ENCODE results near the gene CAPRIN1.

Gene CAPRIN1

GRCh38 chr11:34051349-34052035 is at the start of gene CAPRIN1:
Gene CAPRIN1 (plus strand): TSS chr11:34051731. CDS start chr11:34052421, 690 bp downstream.
- DNase-seq: peak; percentile 85

- DNase-seq: no peak
Measured at GRCh38 chr11:34002420-34002819, 49.1 kb upstream of the CAPRIN1 start.

GRCh38 chr11:34004236-34004635 is 47.3 kb upstream of the CAPRIN1 start:
- DNase-seq: no peak

- no peak for DNase-seq
Measured at GRCh38 chr11:34006876-34007275, 44.7 kb upstream of the CAPRIN1 start.

- DNase-seq: no peak
Measured at GRCh38 chr11:34012734-34013133, 38.8 kb upstream of the CAPRIN1 start.

- no peak for DNase-seq
Measured at GRCh38 chr11:34013898-34014571, 37.5 kb upstream of the CAPRIN1 start.

GRCh38 chr11:34021977-34022735 is 29.4 kb upstream of the CAPRIN1 start:
- no peak for DNase-seq

GRCh38 chr11:34026432-34026831 is 25.1 kb upstream of the CAPRIN1 start:
- DNase-seq: no peak

- no peak for DNase-seq
Measured at GRCh38 chr11:34027516-34028408, 23.8 kb upstream of the CAPRIN1 start.

GRCh38 chr11:34028425-34028824 is 23.1 kb upstream of the CAPRIN1 start:
- DNase-seq: no peak

GRCh38 chr11:34029176-34029575 is 22.4 kb upstream of the CAPRIN1 start:
- no peak for DNase-seq

GRCh38 chr11:34030382-34030781 is 21.1 kb upstream of the CAPRIN1 start:
- no peak for DNase-seq

- no peak for DNase-seq
Measured at GRCh38 chr11:34033399-34033798, 18.1 kb upstream of the CAPRIN1 start.

- no peak for DNase-seq
Measured at GRCh38 chr11:34034053-34034452, 17.5 kb upstream of the CAPRIN1 start.

- DNase-seq: no peak
Measured at GRCh38 chr11:34036456-34036855, 15.1 kb upstream of the CAPRIN1 start.

GRCh38 chr11:34037016-34037415 is 14.5 kb upstream of the CAPRIN1 start:
- peak in 1 of 2 donors; percentile 14 for DNase-seq

GRCh38 chr11:34040571-34040970 is 11.0 kb upstream of the CAPRIN1 start:
- DNase-seq: no peak

- peak in 1 of 2 donors; percentile 46 for DNase-seq
Measured at GRCh38 chr11:34044664-34045485, 6.7 kb upstream of the CAPRIN1 start.

GRCh38 chr11:34049028-34049427 is 2.5 kb upstream of the CAPRIN1 start:
- DNase-seq: no peak

GRCh38 chr11:34050581-34051348 is 766 bp upstream of the CAPRIN1 start:
- no peak for DNase-seq

- peak; percentile 88 for DNase-seq
Measured at GRCh38 chr11:34052036-34052607, 591 bp downstream of the CAPRIN1 start.

Measured in CD4-positive, alpha-beta T cell treated with Interleukin-4 for 1 hour (primary cell).